Subcutaneous abdominal adipose tissue (tissue), 5 donors: ENCODE results near the gene FBXO9.

Source experiments
- H3K27ac ChIP-seq: one replicate; pipeline ENCODE4 v1.7.0; 2013; ENCODE audit warnings: low read depth, mild to moderate bottlenecking, inconsistent platforms, low read length, moderate library complexity
- H3K27me3 ChIP-seq, 5 donors: one replicate each; pipeline ENCODE4 v1.7.0; 2013; ENCODE audit warnings: low read length in 5 of 5, inconsistent platforms in 1 of 5; ENCODE audit not compliant: control insufficient read depth in 5 of 5, insufficient read depth in 4 of 5
- H3K36me3 ChIP-seq, 5 donors: one replicate each; pipeline ENCODE4 v1.7.0; 2013; ENCODE audit warnings: low read length in 5 of 5; ENCODE audit not compliant: control insufficient read depth in 5 of 5, insufficient read depth in 5 of 5
- H3K4me1 ChIP-seq, 5 donors: one replicate each; pipeline ENCODE4 v1.7.0; 2013; ENCODE audit warnings: low read length in 5 of 5, mild to moderate bottlenecking in 3 of 5, moderate library complexity in 1 of 5; ENCODE audit not compliant: control insufficient read depth in 5 of 5, insufficient read depth in 5 of 5
- H3K4me3 ChIP-seq, 5 donors: one replicate each; pipeline ENCODE4 v1.7.0; 2013; ENCODE audit warnings: low read length in 5 of 5, low read depth in 1 of 5
- H3K9ac ChIP-seq, 5 donors: one replicate each; pipeline ENCODE4 v1.7.0; 2013; ENCODE audit warnings: low read length in 5 of 5, mild to moderate bottlenecking in 4 of 5, moderate library complexity in 3 of 5
- H3K9me3 ChIP-seq, 5 donors: one replicate each; pipeline ENCODE4 v1.7.0; 2013; ENCODE audit warnings: low read length in 5 of 5; ENCODE audit not compliant: control insufficient read depth in 5 of 5
- donor health status: healthy.
- donor health status: healthy.
- donor health status: healthy.
- donor health status: healthy.
- donor health status: healthy.

FBXO9 gene

DNA sequence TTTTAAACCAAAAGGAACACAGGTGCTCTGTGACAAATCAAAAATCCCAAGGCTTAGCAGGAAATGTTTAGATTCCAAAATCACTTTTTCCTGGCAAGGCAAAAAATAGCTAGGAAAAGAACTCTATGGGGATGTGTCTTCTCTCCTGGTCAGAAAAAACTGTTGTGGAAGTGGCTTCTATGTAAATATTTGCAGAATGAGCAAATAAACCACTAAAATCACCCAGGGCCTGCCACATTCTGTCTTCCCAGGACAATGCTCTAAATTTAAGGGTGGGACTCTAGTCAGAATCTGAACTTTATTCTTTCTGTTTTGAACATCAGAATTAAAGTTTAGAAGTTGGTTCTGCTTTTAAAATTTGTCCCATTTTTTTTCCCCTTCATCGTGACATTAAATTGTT, 54.1 kb downstream of the FBXO9 start:
- no peak overlapping the region for H3K27ac ChIP-seq
- no peak overlapping the region for H3K9ac ChIP-seq

DNA sequence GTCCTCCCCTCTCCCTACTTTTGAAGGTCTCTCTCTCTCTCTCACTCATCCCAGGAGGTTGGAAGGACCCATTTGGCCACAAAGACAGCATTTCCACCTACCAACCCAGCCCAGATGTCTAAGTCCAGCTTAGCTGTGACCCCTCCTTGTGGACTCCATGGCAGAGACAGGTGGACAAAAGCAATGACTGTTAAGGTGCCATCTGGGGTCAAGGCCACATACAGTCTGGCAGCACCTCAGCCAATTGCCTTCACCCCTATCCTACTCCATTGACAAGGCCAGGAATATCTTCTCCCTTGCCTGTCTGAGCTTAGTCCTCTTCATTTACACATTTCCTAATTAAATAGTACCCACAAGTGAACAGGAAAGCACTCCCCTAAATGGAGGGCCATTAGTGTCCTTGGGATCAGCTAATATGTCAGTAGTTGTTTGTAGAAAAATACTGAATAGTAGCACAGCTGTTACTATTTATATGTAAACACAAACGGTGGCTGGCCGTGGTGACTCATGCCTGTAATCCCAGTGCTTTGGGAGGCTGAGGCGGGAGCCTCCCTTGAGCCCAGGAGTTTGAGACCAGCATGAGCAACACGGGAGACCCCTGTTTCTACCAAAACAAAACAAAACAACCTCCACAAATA, 54.7 kb downstream of the FBXO9 start:
- H3K27ac ChIP-seq, result no peak overlapping the region

More for the DNA sequence above, 54.1 kb downstream of the FBXO9 start:
- no peak overlapping the region for H3K4me3 ChIP-seq
- no peaks in the 10 kb centered on the region for H3K9me3 ChIP-seq
- H3K27me3 ChIP-seq, result no peaks in the 10 kb centered on the region
- no peaks in the 10 kb centered on the region for H3K36me3 ChIP-seq
- H3K4me1 ChIP-seq, result peaks cover 0 to 17% (median 3%) of the 10 kb centered on the region in 5 donors

DNA sequence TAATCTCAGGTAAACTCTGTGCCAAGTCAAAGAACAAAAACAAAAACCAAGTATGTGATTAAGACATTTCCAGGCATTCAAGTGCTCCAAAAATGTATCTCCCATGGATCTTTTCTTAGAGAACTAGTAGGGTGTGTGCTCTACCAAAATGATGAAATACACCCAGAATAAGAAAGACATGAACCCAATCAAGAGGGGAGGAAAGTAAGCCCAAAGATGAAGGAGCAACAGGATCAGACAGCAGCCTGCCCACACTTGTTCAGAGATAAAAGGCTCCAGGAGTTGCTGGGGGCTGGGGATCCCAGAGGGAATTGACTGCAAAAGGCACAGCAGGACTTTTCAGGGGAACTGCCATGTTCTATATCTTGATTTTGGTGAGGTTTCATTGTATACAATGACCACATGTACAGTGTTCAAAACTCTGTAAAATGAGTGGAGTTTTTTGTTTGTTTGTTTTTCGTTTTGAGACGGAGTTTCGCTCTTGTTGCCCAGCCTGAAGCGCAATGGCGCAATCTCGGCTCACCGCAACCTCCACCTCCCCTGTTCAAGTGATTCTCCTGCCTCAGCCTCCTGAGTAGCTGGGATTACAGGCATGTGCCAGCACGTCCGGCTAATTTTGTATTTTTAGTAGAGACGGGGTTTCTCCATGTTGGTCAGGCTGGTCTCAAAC, 59.1 kb downstream of the FBXO9 start:
- Histone ChIP-seq H3K9ac (no peak overlapping the region), H3K36me3 (no peaks in the 10 kb centered on the region), H3K27ac (no peak overlapping the region), H3K4me3 (no peak overlapping the region), H3K27me3 (no peaks in the 10 kb centered on the region), H3K4me1 (peaks cover 0 to 7% (median 3%) of the 10 kb centered on the region in 5 donors), H3K9me3 (no peaks in the 10 kb centered on the region)

More for the DNA sequence above, 54.7 kb downstream of the FBXO9 start:
- peaks cover 0 to 15% (median 3%) of the 10 kb centered on the region in 5 donors for H3K4me1 ChIP-seq
- H3K27me3 ChIP-seq, result no peaks in the 10 kb centered on the region
- no peaks in the 10 kb centered on the region for H3K9me3 ChIP-seq
- H3K9ac ChIP-seq, result no peak overlapping the region
- no peaks in the 10 kb centered on the region for H3K36me3 ChIP-seq
- no peak overlapping the region for H3K4me3 ChIP-seq

DNA sequence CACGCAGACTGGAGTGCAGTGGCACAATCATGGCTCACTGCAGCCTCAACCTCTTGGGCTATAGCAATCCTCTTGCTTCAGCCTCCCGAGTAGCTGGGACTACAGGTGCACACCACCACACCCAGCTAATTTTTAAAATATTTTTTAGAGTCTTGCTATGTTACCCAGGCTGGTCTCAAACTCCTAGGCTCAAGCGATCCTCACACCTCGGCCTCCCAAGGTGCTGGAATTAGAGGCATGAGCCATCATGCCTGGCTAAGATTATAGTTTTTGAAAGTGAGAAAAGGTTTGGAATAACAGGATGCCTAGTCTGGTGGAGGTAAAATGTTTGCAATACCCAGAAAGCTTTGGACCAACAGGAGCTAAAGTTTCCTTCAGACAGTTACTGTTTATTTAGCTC, 60.1 kb downstream of the FBXO9 start:
- Histone ChIP-seq H3K9ac (no peak overlapping the region), H3K36me3 (no peaks in the 10 kb centered on the region), H3K9me3 (no peaks in the 10 kb centered on the region), H3K27me3 (no peaks in the 10 kb centered on the region), H3K27ac (no peak overlapping the region), H3K4me3 (no peak overlapping the region), H3K4me1 (peaks cover 0 to 2% (median 0%) of the 10 kb centered on the region in 5 donors)

DNA sequence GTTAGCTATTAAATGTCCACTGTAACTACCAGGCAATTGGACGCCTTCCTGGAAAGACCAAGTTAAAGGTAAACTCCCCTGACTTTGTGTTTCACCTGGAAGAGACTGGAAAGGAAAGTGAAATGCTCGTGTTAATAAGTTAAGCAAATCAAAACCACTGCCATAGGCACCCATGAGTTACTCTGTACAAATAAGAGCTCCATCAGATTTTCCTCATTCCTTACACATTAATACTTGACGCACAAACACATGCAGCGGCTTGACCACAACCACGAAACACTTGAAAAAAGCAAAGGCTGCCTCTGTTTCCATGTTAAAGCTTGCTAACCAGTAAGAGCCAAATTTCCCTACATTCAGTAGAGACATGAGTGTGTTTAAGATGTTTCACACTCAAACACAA, 63.6 kb downstream of the FBXO9 start:
- H3K4me1 ChIP-seq, result peaks cover 0 to 2% (median 0%) of the 10 kb centered on the region in 5 donors
- no peaks in the 10 kb centered on the region for H3K9me3 ChIP-seq
- H3K36me3 ChIP-seq, result no peaks in the 10 kb centered on the region
- no peaks in the 10 kb centered on the region for H3K27me3 ChIP-seq
- H3K4me3 ChIP-seq, result no peak overlapping the region
- no peak overlapping the region for H3K27ac ChIP-seq
- no peak overlapping the region for H3K9ac ChIP-seq

DNA sequence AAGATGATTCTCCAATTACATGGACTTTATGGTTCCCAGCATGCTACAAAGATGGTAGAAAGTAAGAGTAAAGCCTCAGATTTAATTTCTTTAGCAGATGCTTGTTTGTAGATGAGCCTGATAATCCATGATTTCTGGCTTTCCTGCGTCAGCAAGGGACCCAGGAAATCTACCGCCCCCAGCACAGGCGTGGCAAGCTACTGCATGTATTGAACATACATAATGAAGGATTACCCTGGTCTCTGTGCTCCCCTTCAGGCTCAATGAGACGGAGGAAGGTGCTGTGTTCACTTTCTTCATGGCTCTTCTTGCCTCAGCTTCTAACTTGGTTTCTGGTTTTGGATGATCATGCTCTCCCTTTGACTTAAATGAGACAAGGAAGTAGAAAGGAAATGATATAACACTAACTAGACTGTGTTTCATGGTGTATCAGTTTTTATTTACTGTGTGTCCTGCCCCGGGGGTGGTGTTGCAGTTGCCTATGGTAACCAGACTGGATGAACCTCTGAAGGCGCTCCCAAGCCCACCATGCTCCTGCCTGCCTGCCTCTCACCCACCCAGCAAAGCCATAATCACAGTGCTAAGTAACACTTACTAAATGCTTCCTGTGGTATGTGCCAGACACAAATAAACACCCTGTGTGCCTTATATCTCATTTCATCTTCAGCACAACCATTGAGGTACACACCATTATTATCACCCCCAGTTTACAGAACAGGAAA, 65.5 kb downstream of the FBXO9 start:
- peaks cover 0 to 17% (median 2%) of the 10 kb centered on the region in 5 donors for H3K4me1 ChIP-seq
- no peaks in the 10 kb centered on the region for H3K9me3 ChIP-seq
- H3K9ac ChIP-seq, result no peak overlapping the region
- no peaks in the 10 kb centered on the region for H3K36me3 ChIP-seq
- H3K27me3 ChIP-seq, result no peaks in the 10 kb centered on the region
- H3K4me3 ChIP-seq, result no peak overlapping the region
- no peak overlapping the region for H3K27ac ChIP-seq

DNA sequence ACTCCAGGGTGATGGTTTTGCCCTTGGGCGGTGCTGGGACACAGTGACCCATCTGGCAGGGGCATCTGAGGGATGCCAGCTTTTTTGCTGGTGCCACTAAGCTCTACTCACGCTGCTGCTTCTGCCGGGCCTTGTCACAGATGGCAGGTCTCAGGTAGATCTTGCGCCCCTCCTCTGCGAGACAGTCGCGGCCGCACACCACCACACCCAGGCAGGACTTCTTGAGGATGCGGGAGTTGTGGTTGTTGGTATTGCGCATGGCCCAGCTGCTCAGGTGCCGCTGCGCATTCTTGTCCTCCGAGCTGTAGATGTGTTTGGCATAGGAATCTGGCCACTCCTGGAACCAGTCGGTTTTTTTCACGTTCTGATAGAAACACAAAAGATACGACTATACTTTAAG, 68.8 kb downstream of the FBXO9 start:
- H3K9ac ChIP-seq, result no peak overlapping the region
- no peak overlapping the region for H3K27ac ChIP-seq
- H3K27me3 ChIP-seq, result no peaks in the 10 kb centered on the region
- H3K36me3 ChIP-seq, result no peaks in the 10 kb centered on the region
- H3K4me1 ChIP-seq, result peaks cover 0 to 17% (median 2%) of the 10 kb centered on the region in 5 donors
- H3K4me3 ChIP-seq, result no peak overlapping the region
- H3K9me3 ChIP-seq, result no peaks in the 10 kb centered on the region

DNA sequence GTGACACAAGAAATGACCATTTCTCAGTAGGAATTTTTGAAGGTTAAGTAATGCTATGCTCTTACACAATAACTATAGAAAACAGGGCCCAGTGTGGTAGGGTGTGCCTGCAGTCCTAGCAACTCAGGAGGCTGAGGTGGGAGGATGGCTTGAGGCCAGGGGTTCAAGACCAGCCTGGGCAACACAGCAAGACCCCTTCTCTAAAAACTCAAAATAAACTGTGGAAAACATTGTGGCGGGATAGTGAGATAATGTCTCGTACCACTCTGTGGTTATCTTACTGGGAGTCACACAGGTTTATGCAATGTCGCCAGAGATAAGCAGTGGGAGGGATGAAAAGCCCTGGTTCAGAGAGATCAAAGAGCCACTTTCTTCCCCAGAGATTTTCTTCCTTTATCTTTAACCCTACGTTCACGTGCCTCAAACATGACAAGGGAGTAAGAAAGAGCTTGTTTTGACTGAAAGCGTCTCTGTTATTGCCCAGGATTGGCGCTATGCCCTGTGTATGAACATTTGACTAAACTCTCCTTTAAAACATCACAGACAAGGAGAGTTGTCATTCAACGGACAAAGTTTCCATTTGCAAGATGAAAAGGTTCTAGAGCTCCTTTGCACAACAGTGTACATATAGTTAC, 69.5 kb downstream of the FBXO9 start:
- Histone ChIP-seq H3K9me3 (no peaks in the 10 kb centered on the region), H3K9ac (no peak overlapping the region), H3K4me3 (no peak overlapping the region), H3K4me1 (peaks cover 0 to 17% (median 2%) of the 10 kb centered on the region in 5 donors), H3K27ac (no peak overlapping the region), H3K36me3 (no peaks in the 10 kb centered on the region), H3K27me3 (no peaks in the 10 kb centered on the region)

DNA sequence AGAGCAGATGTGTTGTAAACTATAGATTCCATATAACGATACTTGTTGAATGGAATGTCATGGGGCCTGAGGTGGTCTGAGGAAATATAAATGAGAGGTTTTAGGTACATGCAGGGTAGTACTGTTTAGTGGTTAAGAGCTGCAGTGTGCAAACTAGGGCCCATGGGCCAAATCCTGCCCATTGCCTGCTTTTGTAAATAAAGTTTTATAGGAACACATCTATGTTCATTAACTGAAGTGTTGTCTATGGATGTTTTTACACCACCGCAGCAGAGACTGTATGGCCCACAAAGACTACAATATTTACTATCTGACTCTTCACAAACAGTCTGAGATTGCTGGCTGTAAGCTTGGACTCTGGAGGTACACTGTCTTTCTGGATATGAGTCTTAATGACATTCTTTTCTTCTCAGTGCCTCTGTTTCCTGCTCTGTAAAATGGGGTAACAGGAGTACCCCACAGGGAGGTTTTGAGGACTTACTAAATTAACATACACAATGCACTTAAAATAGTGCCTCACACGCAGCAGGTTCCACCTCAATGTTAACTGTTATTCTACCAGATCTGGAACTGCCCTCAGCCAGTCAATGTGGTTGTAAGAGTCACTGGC, 70.9 kb downstream of the FBXO9 start:
- Histone ChIP-seq H3K36me3 (no peaks in the 10 kb centered on the region), H3K4me1 (peaks cover 0 to 17% (median 2%) of the 10 kb centered on the region in 5 donors), H3K9me3 (no peaks in the 10 kb centered on the region), H3K27me3 (no peaks in the 10 kb centered on the region), H3K4me3 (no peak overlapping the region), H3K9ac (no peak overlapping the region), H3K27ac (no peak overlapping the region)
